Fibroblast of skin of right quadriceps (primary cell): ENCODE measurements around the gene SEPTIN3.
"Not testable (repeated sequence)": the region's sequence is repeated elsewhere in the genome, so short reads cannot be mapped to it uniquely, and the experiment has no call there.

ENCODE experiments used
- DNase-seq: peaks from one replicate; pipeline ENCODE4 v3.0.0-alpha.2; 2013

The SEPTIN3 gene

DNA sequence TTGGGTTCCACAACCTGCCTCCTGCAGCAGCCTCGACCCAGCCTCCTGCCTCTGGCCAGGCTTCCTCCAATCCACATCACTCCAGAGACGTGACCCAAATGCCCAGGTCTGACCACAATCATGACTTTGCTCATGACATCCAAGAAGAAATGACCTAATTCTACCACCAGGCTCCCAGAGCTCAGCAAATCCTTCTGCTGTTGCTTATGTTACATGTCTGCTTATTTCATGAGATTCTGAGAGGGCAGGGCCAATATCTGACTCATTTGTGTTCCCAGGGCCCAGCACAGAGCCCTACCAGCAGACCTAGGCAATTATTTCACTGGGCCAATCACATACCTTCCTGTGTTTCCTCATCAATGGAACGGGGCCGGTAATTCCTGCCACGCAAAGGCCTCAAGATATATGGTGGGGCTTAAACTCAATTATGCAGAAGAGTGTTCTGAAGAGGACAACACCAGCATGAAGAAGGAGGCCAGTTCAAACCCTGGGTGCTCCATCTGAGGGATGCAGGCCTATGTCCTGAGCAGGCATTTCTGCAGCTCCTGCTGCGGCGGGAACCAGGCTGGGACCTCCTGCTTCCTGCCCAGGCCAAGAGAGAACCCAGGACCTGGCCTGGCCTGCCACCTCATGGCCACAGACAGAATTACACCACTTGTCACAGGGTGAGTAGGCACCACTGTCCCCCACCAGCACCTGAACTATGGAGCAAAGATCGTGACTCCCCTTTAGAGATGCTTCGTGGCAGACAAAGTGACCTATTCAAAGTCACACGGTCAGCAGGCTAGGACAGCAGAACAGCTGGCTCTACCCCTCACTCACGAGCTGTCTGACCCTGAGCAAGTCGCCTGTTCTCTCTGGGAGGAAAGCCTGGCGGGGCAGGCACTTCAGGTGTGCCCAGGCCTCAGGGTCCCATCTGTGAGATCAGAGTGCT, 28.1 kb upstream of the SEPTIN3 start:
- peak; percentile 81 for DNase-seq

DNA sequence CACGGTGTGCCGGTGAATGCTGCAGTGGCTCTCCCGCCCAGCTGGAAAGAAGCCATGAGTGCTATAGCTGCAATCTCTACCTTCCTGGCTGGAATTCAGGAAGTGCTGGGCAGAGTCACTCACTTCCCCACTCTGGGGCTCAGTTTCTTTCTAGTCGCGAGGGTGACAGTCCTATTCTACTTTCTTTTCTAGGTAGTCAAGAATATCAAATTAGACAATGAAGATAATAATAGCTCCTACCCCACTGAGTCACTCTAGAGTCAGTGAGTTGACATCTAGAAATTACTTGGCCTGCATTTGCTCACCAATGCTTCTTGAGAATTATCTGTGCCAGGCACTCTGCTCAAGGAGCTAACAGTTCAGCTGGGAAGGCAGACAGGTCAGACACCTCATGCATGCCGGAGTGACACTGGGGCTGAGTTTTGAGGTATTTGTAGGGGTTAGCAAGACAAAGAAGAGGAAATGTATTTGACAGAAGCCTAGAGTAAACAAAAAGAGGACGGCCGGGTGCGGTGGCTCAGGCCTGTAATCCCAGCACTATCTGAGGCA, 25.5 kb upstream of the SEPTIN3 start:
- no peak for DNase-seq

DNA sequence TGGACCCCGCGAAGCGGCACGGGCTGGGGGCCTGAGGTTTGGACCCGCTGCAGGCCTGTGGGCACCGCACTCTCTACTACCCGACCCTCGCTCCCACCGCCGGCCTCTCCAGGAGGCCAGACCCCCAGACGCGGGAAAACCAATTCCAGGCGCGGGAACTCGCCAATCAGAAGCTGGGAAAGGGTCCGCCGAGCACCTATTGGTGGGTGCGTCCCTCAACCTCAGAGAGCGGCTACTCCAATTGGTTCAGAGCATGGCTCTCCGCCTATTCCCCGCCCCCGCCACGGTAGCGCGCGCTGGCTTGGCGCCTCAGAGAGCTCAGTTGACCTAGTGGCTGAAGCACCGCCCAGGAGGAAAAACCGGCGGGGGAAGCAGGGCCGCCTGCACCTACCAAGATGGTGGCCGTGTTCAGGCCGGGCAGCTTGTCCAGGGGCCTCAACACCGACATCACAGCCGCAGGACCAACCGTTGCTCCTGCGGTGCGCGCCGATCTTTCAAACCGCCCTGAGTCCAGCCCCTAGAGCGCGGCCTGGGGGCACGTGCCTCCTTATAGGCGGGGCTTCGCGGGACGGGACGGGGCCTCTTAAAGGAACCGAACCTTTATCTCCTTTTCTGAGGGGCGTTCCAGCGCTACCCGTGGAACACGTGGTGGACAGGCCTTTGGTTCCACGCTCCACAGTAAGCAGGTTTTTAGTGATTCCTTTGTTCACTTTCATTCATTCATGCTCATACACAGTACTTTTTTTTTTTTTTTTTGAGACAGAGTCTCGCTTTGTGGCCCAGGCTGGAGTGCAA, 22.4 kb upstream of the SEPTIN3 start, which contains the start of gene CENPM:
TSS of gene CENPM (minus strand) at position 524 of the 795 bp plus-strand sequence. CDS start at position 448, 76 bp downstream.
- DNase-seq = peak; percentile 94

DNA sequence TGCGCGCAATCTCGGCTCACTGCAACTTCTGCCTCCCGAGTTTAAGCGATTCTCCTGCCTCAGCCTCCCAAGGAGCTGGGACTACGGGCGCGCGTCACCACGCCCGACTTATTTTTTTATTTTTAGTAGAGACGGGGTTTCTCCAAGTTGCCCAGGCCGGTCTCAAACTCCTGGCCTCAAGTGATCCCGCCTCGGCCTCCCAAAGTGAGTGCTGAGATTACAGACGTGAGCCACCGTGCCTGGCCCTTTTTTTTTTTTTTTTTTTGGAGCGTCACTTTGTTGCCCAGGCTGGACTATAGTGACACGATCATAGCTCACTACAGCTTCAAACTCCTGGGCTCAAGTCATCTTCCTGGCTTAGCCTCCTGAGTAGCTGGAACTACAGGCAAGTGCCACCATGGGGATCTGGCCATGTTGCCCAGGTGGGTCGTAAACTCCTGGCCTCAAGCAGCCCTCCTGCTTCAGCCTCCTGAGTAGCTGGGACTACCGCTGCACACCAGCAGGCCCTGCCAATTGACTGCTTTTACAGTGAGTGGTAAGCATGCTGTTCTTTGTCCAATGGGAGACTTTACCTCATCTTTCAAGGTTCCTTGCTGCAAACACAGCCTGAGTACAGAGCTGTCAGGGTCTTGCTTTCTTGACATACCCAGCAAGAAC, 21.7 kb upstream of the SEPTIN3 start:
- DNase-seq = no peak

DNA sequence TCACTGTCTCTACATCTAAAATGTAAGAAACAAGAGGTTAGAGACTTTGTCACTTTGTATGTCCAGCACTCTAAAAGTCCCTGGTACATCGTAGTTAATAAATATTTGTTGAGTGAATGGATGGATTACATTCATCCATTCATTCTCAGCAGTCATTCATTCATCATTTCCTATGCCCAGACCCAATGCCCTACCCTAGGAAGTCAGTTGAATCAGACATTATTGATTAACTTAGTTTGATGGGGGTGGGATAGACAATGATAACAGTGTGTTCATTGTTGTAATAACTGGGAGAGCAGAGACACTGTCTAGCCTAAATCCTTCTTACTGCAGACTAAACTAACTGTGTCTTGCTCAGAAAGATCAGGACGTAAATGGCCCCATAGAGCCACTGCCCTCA, 21.1 kb upstream of the SEPTIN3 start:
- DNase-seq = no peak

DNA sequence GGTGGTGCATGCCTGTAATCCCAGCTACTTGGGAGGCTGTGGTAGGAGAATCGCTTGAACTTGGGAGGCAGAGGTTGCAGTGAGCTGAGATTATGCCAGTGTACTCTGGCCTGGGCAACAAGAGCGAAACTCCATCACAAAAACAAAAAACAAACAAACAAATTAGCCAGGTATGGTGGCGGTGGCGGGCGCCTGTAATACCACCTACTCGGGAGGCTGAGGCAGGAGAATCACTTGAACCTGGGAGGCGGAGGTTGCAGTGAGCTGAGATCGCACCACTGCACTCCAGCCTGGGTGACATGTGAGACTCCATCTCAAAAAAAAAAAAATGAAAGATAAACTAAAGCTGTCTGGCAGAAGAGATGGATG, 20.3 kb upstream of the SEPTIN3 start:
- DNase-seq = not testable (repeated sequence)

DNA sequence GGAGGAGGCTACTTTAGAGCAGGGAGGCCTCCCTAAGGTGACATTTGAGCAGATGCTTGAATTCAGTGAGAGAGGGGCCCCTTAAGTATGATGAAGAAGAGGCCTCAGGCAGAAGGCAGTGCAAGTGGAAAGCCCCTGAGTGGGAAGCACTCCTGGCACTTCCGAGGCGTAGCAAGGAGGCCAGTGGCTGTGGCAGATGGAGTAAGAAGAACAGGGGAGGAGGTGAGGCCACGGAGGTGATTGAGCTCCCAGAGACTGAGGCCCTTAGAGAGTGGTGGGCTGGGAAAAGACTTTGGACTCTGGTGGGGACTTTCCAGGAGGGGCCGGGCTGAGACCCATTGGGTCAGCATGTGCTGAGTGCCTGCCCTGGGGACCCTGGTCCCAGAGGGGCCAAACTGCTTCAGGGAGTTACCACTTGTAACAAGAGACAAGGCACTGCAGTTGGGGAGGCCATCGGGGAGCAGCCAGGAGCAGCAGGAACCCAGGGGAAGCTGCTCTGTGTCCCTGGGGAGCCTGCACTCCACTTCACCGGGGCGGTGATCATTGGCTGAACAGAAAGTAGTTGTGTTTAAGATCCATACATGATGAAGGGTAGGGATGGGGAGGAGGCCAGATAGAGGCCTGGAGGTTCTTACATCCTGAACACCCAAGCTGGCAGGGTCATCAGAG, 19.8 kb upstream of the SEPTIN3 start:
- no peak for DNase-seq

DNA sequence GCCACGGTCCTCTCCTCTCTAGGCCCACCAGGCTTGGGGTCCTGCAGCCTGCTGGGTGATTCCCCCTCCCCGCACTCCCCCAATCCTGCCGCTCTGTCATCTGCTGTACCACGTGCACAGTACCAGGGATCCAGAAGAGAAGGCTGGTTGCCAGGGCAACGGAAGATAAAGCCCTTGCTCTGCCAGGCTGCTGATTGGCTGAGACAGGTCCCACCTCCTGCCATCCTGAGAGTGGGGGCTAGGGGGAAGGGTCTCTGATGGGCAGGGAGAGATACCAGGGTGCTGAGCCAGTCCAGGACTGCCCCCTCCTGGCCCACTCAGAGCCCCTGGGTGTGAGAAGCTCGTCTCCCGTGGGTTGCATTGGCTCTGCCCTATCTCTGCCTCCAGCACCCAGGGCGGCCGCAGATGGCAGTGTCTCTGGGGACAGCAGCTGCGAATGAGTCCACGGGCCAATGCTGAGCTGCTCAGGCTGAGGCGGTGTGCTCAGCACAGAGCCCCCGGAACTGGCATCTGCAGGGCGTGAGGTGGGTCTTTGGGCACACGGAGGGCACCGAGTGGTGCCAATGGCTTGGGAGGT, 17.3 kb upstream of the SEPTIN3 start, which contains the start of gene SMIM45:
TSS of gene SMIM45 (plus strand) at position 253 of the 577 bp plus-strand sequence.
- no peak for DNase-seq

DNA sequence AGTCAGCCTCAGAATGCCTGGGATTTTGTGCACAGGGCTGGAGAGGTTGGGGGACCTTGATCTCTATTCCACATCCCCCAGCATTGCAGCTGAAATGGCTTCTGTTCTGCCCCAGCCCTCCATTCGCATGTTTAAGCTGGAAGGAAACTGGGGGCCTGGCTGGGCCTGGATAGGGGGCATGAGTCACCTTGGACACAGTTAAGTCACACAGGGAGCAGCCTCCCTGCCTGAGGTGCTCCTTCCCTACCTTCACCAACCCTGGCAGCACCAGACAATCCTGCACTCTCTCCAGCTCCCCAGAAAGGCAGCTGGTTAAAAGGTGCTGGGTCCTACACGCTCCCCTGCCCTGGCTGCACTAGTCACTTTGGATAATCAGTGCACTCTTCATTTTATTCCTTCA, 16.5 kb upstream of the SEPTIN3 start:
- DNase-seq = no peak

DNA sequence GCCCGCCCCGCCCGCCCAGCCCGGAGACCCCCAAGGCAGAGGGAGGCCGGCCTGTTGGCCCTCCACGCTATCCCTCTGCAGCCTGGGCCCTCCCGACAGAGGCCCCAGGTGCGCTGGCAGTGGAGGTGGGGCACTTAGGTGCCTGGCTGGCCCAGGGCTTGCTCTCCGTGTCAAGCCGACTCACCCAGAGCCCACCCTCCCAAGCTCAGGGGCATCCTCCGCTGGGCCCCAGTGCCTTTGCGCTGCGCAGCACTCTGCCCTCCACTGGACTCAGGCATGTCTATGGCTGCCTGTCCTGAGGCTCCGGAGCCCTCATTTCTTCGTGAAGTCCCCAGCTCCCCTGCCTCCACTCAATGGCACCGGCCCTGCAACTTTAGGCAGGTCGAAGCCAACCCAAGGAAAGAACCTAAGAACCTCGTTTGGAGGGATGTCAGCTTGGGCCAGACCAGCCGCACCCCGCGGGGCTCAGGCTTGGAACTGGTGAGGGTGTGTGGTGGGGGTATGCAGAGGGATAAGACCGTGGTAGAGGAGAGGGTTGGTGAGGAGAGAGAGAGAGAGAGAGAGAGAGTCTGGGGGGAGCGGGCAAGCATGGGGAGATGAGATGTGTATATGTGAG, 11.2 kb upstream of the SEPTIN3 start:
- no peak for DNase-seq

DNA sequence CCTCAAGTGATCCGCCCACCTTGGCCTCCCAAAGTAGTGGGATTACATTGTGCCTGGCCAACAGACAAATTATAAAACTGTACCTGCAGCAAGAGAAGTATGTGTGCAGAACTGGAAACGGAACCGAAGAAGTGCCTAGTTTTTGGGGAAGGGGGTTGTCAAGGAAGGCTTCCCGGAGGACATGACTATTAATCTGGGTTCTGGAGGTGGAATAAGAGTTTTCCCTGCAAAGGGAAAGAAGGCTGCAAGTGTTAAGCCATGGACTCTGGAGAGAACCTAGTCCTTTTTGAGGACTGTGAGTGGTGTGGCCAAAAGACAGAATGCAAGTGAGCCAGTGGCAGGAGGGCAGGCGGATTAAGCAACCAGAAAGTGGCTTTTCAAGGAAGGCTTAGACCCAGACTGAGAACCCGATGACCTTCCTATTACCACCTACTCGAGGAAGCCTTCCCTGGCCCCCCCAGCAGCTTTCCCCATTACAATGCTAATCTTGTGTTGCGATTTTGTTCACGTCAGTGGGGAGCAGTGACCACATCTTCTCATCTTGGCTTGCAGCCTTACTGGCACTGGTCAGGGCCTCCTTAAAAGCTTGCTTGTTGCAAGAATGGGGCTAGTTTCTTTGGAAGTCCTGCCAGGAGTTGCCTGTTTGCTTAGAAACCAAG, 5.7 kb upstream of the SEPTIN3 start:
- DNase-seq = no peak

DNA sequence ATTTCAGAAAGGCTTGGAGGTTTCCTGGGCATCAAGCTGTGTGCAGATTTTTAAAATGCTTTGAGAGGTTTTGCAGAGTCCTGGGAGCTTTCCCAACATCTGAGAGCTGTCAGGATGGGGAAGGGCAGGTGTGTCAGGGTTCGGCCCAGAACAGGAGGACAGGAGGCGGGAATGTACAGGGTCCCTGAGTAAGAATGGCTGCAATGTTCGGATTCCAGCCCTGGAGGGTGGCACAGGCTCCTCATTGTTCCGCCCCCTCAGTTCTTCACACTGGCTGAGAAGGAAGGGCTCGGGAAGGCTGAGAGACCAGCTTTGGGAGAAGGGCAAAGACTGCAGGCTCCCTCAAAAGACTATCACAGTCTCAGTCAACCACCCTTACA, 5.1 kb upstream of the SEPTIN3 start:
- DNase-seq = no peak

DNA sequence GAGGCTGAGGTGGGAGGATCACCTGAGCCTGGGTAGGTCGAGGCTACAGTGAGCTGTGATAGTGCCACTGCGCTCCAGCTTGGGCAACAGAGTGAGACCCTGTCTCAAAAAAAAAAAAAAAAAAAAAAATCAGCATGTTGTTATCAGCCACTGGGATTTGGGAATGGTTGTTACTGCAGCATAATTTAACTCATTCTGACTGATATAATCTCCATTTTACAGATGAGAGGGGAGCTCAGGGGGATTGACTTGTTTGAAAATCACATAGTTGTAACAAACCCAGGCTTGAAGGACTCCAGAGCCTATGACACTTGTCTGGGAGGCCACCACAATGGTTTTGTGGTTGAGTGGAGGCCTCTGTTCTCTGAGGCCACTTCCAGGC, 3.0 kb upstream of the SEPTIN3 start:
- DNase-seq = no peak

DNA sequence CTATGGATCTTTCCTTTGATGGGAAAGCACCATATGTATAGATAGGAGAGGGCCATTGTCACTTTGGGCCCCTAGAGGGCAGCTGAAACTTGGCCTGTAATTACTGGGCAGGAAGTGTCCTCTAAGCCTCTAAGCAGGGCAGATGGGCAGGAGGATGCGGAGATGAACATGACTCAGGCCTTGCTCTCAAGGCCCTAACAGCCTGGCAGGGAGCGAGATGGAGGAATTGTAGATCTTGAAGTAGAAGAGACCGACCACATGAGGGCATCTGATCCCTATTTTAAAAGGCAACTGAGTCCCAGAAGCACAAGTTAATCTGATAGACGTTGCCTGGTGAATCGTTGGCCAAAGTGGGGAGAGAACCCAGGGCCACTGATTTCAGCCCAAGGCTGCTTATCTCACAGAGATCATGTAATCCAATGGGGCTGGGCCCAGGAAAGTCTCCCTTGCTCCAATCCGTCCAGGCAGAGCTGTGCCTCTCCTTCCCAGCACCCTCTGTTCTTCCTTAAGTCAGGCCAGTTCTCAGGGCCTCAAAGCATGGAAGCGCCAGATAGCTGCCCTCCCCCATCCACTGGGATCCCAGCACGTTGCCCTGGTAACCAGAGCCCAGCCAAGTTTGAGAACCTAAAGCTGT, 2.5 kb upstream of the SEPTIN3 start:
- peak; percentile 75 for DNase-seq

DNA sequence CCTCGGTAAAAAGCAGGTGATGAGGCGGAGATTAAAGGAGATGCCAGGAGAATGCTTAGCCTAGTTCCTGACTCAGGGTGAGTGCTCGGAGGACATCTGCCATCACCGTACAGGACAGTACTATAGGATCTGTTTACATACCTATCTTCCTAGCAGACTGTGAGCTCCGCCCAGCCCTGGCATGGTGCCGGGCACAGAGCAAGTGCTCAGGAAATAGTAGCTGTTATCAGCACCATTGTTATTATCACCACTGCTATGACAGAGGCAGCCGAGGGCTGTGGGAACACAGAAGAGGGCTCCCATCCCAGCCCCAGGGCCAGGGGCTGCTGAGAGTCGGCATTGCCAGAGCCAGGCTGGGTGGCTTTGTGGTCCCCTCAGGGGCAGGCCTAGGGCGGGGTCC, 642 bp upstream of the SEPTIN3 start:
- DNase-seq = no peak

DNA sequence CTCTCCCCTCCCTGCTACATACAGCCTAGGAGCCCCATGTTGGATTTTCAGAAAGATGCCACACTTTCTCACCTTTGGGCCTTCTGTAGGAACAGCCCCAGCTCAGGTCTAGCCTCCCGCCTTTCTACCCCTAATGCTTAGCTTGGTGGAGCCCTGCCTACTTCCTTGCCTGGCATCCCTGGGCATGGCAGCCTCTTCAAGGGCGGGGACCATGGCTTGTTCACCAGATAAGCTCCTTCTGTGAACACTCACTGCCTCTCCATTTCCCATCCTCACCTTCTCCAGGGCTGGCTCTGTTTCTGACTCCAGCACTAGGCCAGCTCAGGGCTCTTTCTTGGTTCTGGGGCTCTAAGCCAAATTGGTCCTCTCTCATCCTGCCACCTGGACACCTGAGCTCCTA, 1.4 kb downstream of the SEPTIN3 start:
- DNase-seq = no peak

DNA sequence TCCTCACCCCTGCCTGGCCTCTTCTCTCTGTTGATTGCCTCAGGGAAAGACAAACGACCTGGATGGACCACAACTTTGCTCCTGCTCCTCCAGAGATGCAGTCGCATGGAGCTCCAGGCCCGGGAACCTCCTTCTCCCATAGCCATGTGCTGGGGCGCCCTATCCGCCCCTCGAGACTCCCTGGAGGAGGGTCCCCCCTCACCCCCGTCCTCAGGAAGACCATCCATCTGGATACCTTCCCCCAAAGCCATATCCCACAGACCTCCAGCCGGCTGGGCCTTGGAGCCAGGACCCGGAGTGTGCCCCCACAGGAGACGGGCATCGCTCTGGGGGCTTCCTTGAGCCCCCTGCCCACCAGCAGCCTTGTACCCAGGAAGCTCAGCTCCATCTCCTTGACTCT, 2.2 kb downstream of the SEPTIN3 start:
- no peak for DNase-seq

DNA sequence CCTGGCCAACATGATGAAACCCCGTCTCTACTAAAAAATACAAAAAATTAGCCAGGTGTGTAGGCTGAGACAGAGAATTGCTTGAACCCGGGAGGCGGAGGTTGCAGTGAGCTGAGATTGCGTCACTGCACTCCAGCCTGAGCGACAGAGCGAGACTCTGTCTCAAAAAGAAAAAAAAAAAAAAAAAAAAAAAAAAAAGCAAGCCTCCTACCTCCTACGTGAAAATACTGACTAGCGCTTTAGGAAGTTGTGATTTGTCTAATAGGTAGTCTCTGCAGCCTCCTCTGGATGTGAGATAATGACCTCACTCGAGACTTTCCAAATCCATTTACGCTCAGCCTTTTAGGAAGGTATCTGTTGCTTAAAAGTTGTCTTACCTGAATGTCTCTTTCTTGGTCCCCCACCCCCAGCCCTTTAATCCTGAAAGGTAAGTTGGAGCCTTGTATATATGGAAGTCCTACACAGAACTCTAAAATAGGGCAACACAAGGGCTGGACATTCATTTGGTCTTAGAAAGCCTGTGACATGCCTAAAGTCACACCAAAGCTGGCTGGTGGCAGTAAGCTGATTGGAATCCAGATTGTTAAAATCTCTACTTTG, 5.5 kb downstream of the SEPTIN3 start:
- no peak for DNase-seq

DNA sequence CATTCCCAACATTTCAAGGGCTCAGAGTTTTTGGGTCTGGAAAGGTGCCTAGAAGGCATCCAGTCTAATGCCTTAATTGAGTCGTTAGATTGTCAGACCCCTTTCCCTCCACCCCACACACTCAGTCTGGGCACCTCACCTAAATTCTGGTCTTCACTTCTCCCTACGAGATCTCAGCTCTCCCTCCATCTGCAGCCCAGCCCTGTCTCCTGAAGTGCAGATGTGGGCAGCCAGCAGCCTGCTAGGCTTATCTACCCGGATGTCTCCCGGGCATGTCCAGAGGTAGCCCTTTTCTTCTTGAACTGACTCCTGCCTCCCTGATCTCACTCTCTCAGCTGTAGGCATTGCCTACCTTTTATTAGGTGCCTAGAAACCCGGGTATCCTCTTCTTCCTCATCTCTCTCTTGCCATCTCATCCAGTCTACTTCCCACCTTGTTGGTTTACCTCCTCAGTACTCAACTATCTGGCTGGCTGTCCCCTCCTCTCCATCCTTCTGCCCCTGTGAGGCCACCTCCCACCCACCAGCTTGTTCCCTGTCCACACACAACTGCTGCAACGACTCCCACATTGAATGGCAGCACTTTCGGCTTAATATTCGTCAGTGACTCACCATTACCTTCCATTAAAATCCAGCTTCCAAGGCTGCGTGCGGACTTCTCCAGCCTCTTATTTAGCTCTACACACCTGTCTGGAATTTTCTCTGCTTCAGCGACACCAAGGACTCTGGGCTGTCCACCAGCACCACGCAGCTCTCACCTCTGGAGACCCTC, 6.2 kb downstream of the SEPTIN3 start:
- no peak for DNase-seq
